ENCODE data around the gene BEND6. TPM values are rescaled to one million over a fixed set of nuclear protein-coding genes. Genes with fewer than 3 reads are reported as not detected.

The BEND6 gene
- total and polyA plus RNA-seq, 4 donors: under 0.01 to 0.14 (median 0.03) TPM; not detected in 1

DNA sequence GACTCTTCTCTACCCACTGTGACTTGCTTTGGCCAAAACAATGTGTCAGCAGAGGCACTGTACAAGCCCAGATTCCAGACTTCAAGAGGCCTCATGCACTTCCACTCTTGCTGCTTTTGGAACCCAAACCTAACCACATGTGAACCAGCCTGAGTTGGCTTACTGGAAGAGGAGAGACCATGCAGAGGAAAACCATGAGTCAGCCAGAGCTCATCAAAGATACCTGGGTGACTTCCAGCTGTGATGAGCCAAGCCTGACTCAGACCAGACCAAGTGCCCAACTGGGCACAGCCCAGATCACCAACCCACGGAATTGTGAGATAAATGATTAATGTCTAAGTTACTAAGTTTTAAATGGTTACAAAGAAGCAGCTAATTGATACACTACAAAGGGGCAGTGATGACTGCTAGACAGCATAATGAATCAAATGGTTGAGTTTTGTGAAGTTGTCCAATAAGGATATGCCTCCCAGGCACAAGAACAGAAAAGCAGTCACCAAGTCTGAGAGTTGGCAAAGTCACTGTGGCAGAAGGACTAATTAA lies 16.2 kb upstream of the BEND6 start:
- 49% methylated on average over 1 of the region's 1 CpG for WGBS
- DNase-seq (ENCODE audit: low spot score): no peak
- no peak overlapping the region for H3K4me3 ChIP-seq (ENCODE audit: low read depth in 1 of 3, low read length in 3 of 3)
- H3K9me3 ChIP-seq (ENCODE audit: control insufficient read depth in 4 of 4, low read length in 3 of 4): peaks cover 0 to 5% (median 4%) of the 10 kb centered on the region in 4 donors
- H3K27me3 ChIP-seq (ENCODE audit: control insufficient read depth in 4 of 4, insufficient read depth in 4 of 4, low read length in 3 of 4): no peaks in the 10 kb centered on the region
- no peaks in the 10 kb centered on the region for H3K36me3 ChIP-seq (ENCODE audit: control insufficient read depth in 4 of 4, insufficient read depth in 3 of 4, low read depth in 1 of 4, low read length in 3 of 4)
- no peaks in the 10 kb centered on the region for H3K4me1 ChIP-seq (ENCODE audit: control insufficient read depth in 4 of 4, insufficient read depth in 4 of 4, low read length in 3 of 4)
- TF ChIP-seq, protein P1, sequence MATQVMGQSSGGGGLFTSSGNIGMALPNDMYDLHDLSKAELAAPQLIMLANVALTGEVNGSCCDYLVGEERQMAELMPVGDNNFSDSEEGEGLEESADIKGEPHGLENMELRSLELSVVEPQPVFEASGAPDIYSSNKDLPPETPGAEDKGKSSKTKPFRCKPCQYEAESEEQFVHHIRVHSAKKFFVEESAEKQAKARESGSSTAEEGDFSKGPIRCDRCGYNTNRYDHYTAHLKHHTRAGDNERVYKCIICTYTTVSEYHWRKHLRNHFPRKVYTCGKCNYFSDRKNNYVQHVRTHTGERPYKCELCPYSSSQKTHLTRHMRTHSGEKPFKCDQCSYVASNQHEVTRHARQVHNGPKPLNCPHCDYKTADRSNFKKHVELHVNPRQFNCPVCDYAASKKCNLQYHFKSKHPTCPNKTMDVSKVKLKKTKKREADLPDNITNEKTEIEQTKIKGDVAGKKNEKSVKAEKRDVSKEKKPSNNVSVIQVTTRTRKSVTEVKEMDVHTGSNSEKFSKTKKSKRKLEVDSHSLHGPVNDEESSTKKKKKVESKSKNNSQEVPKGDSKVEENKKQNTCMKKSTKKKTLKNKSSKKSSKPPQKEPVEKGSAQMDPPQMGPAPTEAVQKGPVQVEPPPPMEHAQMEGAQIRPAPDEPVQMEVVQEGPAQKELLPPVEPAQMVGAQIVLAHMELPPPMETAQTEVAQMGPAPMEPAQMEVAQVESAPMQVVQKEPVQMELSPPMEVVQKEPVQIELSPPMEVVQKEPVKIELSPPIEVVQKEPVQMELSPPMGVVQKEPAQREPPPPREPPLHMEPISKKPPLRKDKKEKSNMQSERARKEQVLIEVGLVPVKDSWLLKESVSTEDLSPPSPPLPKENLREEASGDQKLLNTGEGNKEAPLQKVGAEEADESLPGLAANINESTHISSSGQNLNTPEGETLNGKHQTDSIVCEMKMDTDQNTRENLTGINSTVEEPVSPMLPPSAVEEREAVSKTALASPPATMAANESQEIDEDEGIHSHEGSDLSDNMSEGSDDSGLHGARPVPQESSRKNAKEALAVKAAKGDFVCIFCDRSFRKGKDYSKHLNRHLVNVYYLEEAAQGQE (IDR thresholded peaks at IDR 0.05): no peak
- no peak for TF ChIP-seq RAD21 (IDR thresholded peaks at IDR 0.05)
- TF ChIP-seq NR2F2 (IDR thresholded peaks at IDR 0.05): no peak
- no peak for TF ChIP-seq RXRA (IDR thresholded peaks at IDR 0.05)
- TF ChIP-seq, protein P2, sequence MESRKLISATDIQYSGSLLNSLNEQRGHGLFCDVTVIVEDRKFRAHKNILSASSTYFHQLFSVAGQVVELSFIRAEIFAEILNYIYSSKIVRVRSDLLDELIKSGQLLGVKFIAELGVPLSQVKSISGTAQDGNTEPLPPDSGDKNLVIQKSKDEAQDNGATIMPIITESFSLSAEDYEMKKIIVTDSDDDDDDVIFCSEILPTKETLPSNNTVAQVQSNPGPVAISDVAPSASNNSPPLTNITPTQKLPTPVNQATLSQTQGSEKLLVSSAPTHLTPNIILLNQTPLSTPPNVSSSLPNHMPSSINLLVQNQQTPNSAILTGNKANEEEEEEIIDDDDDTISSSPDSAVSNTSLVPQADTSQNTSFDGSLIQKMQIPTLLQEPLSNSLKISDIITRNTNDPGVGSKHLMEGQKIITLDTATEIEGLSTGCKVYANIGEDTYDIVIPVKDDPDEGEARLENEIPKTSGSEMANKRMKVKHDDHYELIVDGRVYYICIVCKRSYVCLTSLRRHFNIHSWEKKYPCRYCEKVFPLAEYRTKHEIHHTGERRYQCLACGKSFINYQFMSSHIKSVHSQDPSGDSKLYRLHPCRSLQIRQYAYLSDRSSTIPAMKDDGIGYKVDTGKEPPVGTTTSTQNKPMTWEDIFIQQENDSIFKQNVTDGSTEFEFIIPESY (IDR thresholded peaks at IDR 0.05): no peak
- TF ChIP-seq FOXA1 (IDR thresholded peaks at IDR 0.05): no peak
- TF ChIP-seq HNF4A (conservative IDR thresholded peaks at IDR 0.05): no peak
- H3K9ac ChIP-seq (ENCODE audit: low read depth in 1 of 2, low read length in 2 of 2): no peak overlapping the region
- no peak overlapping the region for H3K27ac ChIP-seq (ENCODE audit: low read depth in 1 of 2, low read length in 2 of 2)

DNA sequence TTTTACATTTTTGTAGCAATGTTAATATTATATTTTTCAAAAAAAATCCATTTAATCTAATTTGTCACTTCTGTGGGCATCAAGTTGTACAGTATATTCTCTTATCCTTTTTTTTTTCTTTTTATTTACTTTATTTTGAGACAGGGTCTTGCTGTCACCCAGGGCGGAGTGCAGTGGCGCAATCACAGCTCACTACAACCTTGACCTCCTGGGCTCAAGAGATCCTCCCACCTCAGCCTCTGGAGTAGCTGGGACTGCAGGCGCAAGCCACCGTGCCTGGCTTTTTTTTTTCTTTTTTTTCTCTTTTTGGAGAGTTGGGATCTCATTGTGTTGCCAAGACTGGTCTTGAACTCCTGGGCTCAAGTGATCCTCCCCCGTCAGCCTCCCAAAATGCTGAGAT lies 14.4 kb upstream of the BEND6 start:
- no peaks in the 10 kb centered on the region for H3K36me3 ChIP-seq (ENCODE audit: control insufficient read depth in 4 of 4, insufficient read depth in 3 of 4, low read depth in 1 of 4, low read length in 3 of 4)
- no peak for DNase-seq (ENCODE audit: low spot score)
- TF ChIP-seq HNF4G (IDR thresholded peaks at IDR 0.05): no peak
- TF ChIP-seq RAD21 (IDR thresholded peaks at IDR 0.05): no peak
- no peaks in the 10 kb centered on the region for H3K4me1 ChIP-seq (ENCODE audit: control insufficient read depth in 4 of 4, insufficient read depth in 4 of 4, low read length in 3 of 4)
- 92% methylated on average over 5 of the region's 5 CpGs for WGBS
- no peak overlapping the region for H3K4me3 ChIP-seq (ENCODE audit: low read depth in 1 of 3, low read length in 3 of 3)
- no peak overlapping the region for H3K27ac ChIP-seq (ENCODE audit: low read depth in 1 of 2, low read length in 2 of 2)
- no peaks in the 10 kb centered on the region for H3K27me3 ChIP-seq (ENCODE audit: control insufficient read depth in 4 of 4, insufficient read depth in 4 of 4, low read length in 3 of 4)
- H3K9me3 ChIP-seq (ENCODE audit: control insufficient read depth in 4 of 4, low read length in 3 of 4): peaks cover 0 to 5% (median 4%) of the 10 kb centered on the region in 4 donors
- H3K9ac ChIP-seq (ENCODE audit: low read depth in 1 of 2, low read length in 2 of 2): no peak overlapping the region

DNA sequence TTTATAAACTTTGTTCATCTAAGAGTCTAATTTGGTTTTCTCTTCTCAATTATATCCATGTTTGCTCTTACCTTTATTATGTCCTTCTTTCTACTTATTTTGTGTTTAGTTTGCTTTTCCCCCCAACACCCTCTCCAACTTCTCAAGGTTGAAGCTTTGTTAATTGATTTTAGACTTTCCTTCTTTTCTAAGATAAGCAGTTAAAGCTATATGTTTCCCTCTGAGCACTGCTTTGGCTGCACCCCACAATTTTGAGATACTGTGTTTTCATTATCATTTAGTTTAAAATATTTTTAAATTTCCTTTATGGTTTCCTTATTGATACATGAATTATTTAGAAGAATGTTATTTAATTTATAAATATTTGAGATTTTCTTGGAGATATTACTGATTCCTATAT lies 13.9 kb upstream of the BEND6 start:
- Histone ChIP-seq H3K36me3 (ENCODE audit: control insufficient read depth in 4 of 4, insufficient read depth in 3 of 4, low read depth in 1 of 4, low read length in 3 of 4) (no peaks in the 10 kb centered on the region), H3K4me3 (ENCODE audit: low read depth in 1 of 3, low read length in 3 of 3) (no peak overlapping the region), H3K27ac (ENCODE audit: low read depth in 1 of 2, low read length in 2 of 2) (no peak overlapping the region), H3K9me3 (ENCODE audit: control insufficient read depth in 4 of 4, low read length in 3 of 4) (peaks cover 0 to 5% (median 4%) of the 10 kb centered on the region in 4 donors), H3K9ac (ENCODE audit: low read depth in 1 of 2, low read length in 2 of 2) (no peak overlapping the region), H3K27me3 (ENCODE audit: control insufficient read depth in 4 of 4, insufficient read depth in 4 of 4, low read length in 3 of 4) (no peaks in the 10 kb centered on the region), H3K4me1 (ENCODE audit: control insufficient read depth in 4 of 4, insufficient read depth in 4 of 4, low read length in 3 of 4) (no peaks in the 10 kb centered on the region)
- DNase-seq (ENCODE audit: low spot score): no peak
- TF ChIP-seq SP1 (IDR thresholded peaks at IDR 0.05) (no peak), HNF4A (conservative IDR thresholded peaks at IDR 0.05) (no peak), NR2F2 (IDR thresholded peaks at IDR 0.05) (no peak), YY1 (IDR thresholded peaks at IDR 0.05) (no peak), RXRA (IDR thresholded peaks at IDR 0.05) (no peak)
- TF ChIP-seq, protein P2 (IDR thresholded peaks at IDR 0.05): no peak

Measured in liver (tissue), 9 donors.